SK-N-MC (cell line): ENCODE data around the gene ICAM2.
"Not testable (repeated sequence)": the region's sequence is repeated elsewhere in the genome, so short reads cannot be mapped to it uniquely, and the experiment has no call there.

Experiments used
- EZH2 ChIP-seq: fragments of 200-600 bp; sonication (generic); IDR thresholded peaks from one replicate; pipeline ENCODE4 v1.6.1; 2017; ENCODE audit warnings: antibody characterized with exemption
- FOXP2 ChIP-seq: optimal IDR thresholded peaks from 2 replicates; pipeline ENCODE3; 2011; ENCODE audit warnings: mild to moderate bottlenecking, moderate library complexity; ENCODE audit not compliant: insufficient read depth; ENCODE audit errors: extremely low read length, control extremely low read depth
- POLR2AphosphoS5 ChIP-seq: IDR thresholded peaks from 2 replicates; pipeline ENCODE4 v1.6.1; 2012; ENCODE audit warnings: mild to moderate bottlenecking, low read depth, low read length, borderline replicate concordance

DNA sequence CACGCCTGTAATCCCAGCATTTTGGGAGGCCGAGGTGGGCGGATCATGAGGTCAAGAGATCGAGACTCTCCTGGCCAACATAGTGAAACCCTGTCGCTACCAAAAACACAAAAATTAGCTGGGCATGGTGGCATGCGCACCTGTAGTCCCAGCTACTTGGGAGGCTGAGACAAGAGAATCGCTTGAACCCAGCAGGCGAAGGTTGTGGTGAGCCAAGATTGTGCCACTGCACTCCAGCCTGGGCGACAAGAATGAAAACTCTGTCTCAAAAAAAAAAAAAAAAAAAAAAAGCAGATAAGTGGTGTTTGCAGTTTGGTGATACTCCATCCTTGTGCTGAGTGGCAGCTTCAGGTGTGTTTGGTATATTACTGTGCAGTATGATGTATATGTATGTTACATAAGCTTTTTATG is 877 bp downstream of the ICAM2 start:
- not testable (repeated sequence) for TF ChIP-seq POLR2AphosphoS5, EZH2, FOXP2
